Measurements from ENCODE around the gene CELF3. TPM values are rescaled to one million over a fixed set of nuclear protein-coding genes. Genes with fewer than 3 reads are reported as not detected.

CELF3 gene
- total and polyA plus RNA-seq, 2 of the 4 experiments (the other 2 are of a cell fraction), result not detected

- no CpG with 5 or more reads among the region's 3 CpGs for WGBS, 2 experiments (ENCODE audit: extremely low coverage in 2 of 2, insufficient read length in 1 of 2)
- in situ Hi-C loops (cut with MboI; ENCODE audit: low sequenced_read_pairs), result loop anchor here (5.0 to 10.0 kb wide), 2 partner anchors 205 to 292 kb away; no protein-coding TSS in a partner anchor
- no peaks in the 10 kb centered on the region for H3K4me1 ChIP-seq (ENCODE audit: control insufficient read depth, insufficient read depth, low read length)
- H2AFZ ChIP-seq (replicated peaks; ENCODE audit: low read length, poor library complexity), result no peak overlapping the region
- H3K18ac ChIP-seq (ENCODE audit: low read depth, low read length), result no peak overlapping the region
- no peak overlapping the region for H3K4ac ChIP-seq (ENCODE audit: low read depth, low read length)
- intact Hi-C loops (cut with micrococcal nuclease), result loop anchor here (5.0 kb wide), 2 partner anchors 282 to 542 kb away; partner anchors contain the start of genes PIP5K1A and POGZ
- H3K4me3 ChIP-seq (ENCODE audit: insufficient read depth, low read depth, low read length), result no peak overlapping the region
- no TSS peak for BruUV-seq (replicated peaks)
- no peak overlapping the region for H3K4me2 ChIP-seq (ENCODE audit: low read depth, low read length)
- no peak for ATAC-seq (ENCODE audit: low read depth)
- no peak overlapping the region for H4K8ac ChIP-seq (ENCODE audit: low read depth in 2 of 2, low read length in 2 of 2)
- no peak overlapping the region for H3K23ac ChIP-seq (ENCODE audit: low read depth, low read length)
- no peak overlapping the region for H2AK9ac ChIP-seq (replicated peaks; ENCODE audit: low read depth, low read length, poor library complexity)
- H3K9me1 ChIP-seq (ENCODE audit: insufficient read depth, low read length), result no peaks in the 10 kb centered on the region
- H2AK5ac ChIP-seq (ENCODE audit: low read depth, low read length), result no peak overlapping the region
- dilution Hi-C loops (cut with HindIII; ENCODE audit: low sequenced_read_pairs, unreplicated experiment), result no loop called here
- no peak overlapping the region for H3K27ac ChIP-seq (ENCODE audit: insufficient read depth, low read length)
- no peak overlapping the region for H3K56ac ChIP-seq (ENCODE audit: extremely low read depth, insufficient read depth, low read length)
- H2BK20ac ChIP-seq (ENCODE audit: low read depth, low read length), result no peak overlapping the region
- POLR2A ChIA-PET (ENCODE audit: unreplicated experiment), result no interaction called here
- TF ChIP-seq RAD21 (IDR thresholded peaks at IDR 0.05; ENCODE audit: low read length) (no peak), NFE2L2 (IDR thresholded peaks at IDR 0.05; ENCODE audit: low read depth, low read length) (no peak), POLR2A (IDR thresholded peaks at IDR 0.05; ENCODE audit: low read depth, low read length) (no peak), MAFK (IDR thresholded peaks at IDR 0.05; ENCODE audit: low read depth, low read length) (peak; percentile 51; the same call in 1 of the 2 replicates), CEBPB (IDR thresholded peaks at IDR 0.05; ENCODE audit: low read depth, low read length) (no peak)
- no peaks in the 10 kb centered on the region for H3K79me1 ChIP-seq (ENCODE audit: low read depth in 1 of 2, low read length in 2 of 2)
- CTCF ChIA-PET, result interaction anchor here (0.6 kb wide), 2 partner anchors 16 to 722 kb away, joined by 3 read pairs; no protein-coding TSS in a partner anchor
- no peak overlapping the region for H2BK120ac ChIP-seq (ENCODE audit: low read depth, low read length)
- H3K36me3 ChIP-seq (ENCODE audit: control insufficient read depth, insufficient read depth, low read length), result no peaks in the 10 kb centered on the region
- peaks cover 41% of the 10 kb centered on the region for H3K27me3 ChIP-seq (ENCODE audit: control insufficient read depth, insufficient read depth, low read length)
- no peak for DNase-seq
- peaks cover 8% of the 10 kb centered on the region for H3K9me3 ChIP-seq (ENCODE audit: control insufficient read depth, insufficient read depth, low read length)
- H4K91ac ChIP-seq (ENCODE audit: insufficient read depth, low read depth, low read length), result no peak overlapping the region
- no peak overlapping the region for H3K9ac ChIP-seq (ENCODE audit: low read depth, low read length)
- no peak overlapping the region for H2BK15ac ChIP-seq (ENCODE audit: low read depth, low read length)
- H4K5ac ChIP-seq (ENCODE audit: low read depth, low read length), result no peak overlapping the region
- H2BK5ac ChIP-seq (ENCODE audit: low read depth, low read length, poor library complexity, severe bottlenecking), result no peak overlapping the region
- no peak overlapping the region for H3K14ac ChIP-seq (replicated peaks; ENCODE audit: low read depth, low read length)
- H4K20me1 ChIP-seq (ENCODE audit: insufficient read depth, low read length), result no peaks in the 10 kb centered on the region
These were observed 23.2 kb upstream of the CELF3 start for GRCh38 chr1:151739590-151740355.
